ENCODE measurements around the gene THRSP.
"Not testable (repeated sequence)": the region's sequence is repeated elsewhere in the genome, so short reads cannot be mapped to it uniquely, and the experiment has no call there.

Gene THRSP

GRCh38 chr11:78063440-78064181 is at the start of gene THRSP:
Gene THRSP (plus strand): TSS chr11:78063861. CDS start chr11:78063882, 21 bp downstream.
- no peak for DNase-seq (ENCODE audit: low spot score)

GRCh38 chr11:78014937-78015520 is 48.6 kb upstream of the THRSP start:
- not testable (repeated sequence) for DNase-seq (ENCODE audit: low spot score)

- DNase-seq (ENCODE audit: low spot score) = no peak
Measured at GRCh38 chr11:78015878-78016277, 47.8 kb upstream of the THRSP start.

- no peak for DNase-seq (ENCODE audit: low spot score)
Measured at GRCh38 chr11:78019808-78020207, 43.9 kb upstream of the THRSP start.

GRCh38 chr11:78020246-78020645 is 43.4 kb upstream of the THRSP start:
- DNase-seq (ENCODE audit: low spot score) = no peak

- DNase-seq (ENCODE audit: low spot score) = no peak
Measured at GRCh38 chr11:78021611-78022010, 42.0 kb upstream of the THRSP start.

- peak; percentile 73 for DNase-seq (ENCODE audit: low spot score)
Measured at GRCh38 chr11:78022397-78023396, 41.0 kb upstream of the THRSP start, which contains the start of gene KCTD14. Gene KCTD14 (minus strand): TSS chr11:78023276. CDS start chr11:78023249, 27 bp downstream.

GRCh38 chr11:78023426-78023825 is 40.2 kb upstream of the THRSP start:
- no peak for DNase-seq (ENCODE audit: low spot score)

- DNase-seq (ENCODE audit: low spot score) = no peak
Measured at GRCh38 chr11:78025378-78025777, 38.3 kb upstream of the THRSP start.

- no peak for DNase-seq (ENCODE audit: low spot score)
Measured at GRCh38 chr11:78027759-78028158, 35.9 kb upstream of the THRSP start.

GRCh38 chr11:78028423-78028822 is 35.2 kb upstream of the THRSP start:
- not testable (repeated sequence) for DNase-seq (ENCODE audit: low spot score)

GRCh38 chr11:78030429-78031325 is 33.0 kb upstream of the THRSP start:
- DNase-seq (ENCODE audit: low spot score) = no peak

- DNase-seq (ENCODE audit: low spot score) = no peak
Measured at GRCh38 chr11:78031629-78032028, 32.0 kb upstream of the THRSP start.

- DNase-seq (ENCODE audit: low spot score) = no peak
Measured at GRCh38 chr11:78032090-78032489, 31.6 kb upstream of the THRSP start.

GRCh38 chr11:78033040-78033439 is 30.6 kb upstream of the THRSP start:
- no peak for DNase-seq (ENCODE audit: low spot score)

- DNase-seq (ENCODE audit: low spot score) = no peak
Measured at GRCh38 chr11:78034623-78035022, 29.0 kb upstream of the THRSP start.

GRCh38 chr11:78036313-78036712 is 27.3 kb upstream of the THRSP start:
- no peak for DNase-seq (ENCODE audit: low spot score)

- DNase-seq (ENCODE audit: low spot score) = no peak
Measured at GRCh38 chr11:78037056-78037455, 26.6 kb upstream of the THRSP start.

- no peak for DNase-seq (ENCODE audit: low spot score)
Measured at GRCh38 chr11:78037825-78038620, 25.6 kb upstream of the THRSP start.

GRCh38 chr11:78038697-78039313 is 24.9 kb upstream of the THRSP start:
- no peak for DNase-seq (ENCODE audit: low spot score)

Measured in ecto neural progenitor cell (in vitro differentiated cells).